HTR-8/SVneo (cell line): ENCODE results near the gene IQSEC3.

Experiments used
- DNase-seq: peaks from one replicate; pipeline ENCODE4 v3.0.0; 2011; ENCODE audit warnings: low spot score, mixed read lengths; ENCODE audit not compliant: insufficient read length
- FAIRE-seq: peaks from 2 replicates; lab custom pipeline; 2011; peaks lifted over from hg19 to GRCh38; lab: Jason Lieb, UNC

IQSEC3 gene

GRCh38 chr12:156945-157344 lies 90.4 kb downstream of the IQSEC3 start:
- FAIRE-seq = no peak
- no peak for DNase-seq

DNA sequence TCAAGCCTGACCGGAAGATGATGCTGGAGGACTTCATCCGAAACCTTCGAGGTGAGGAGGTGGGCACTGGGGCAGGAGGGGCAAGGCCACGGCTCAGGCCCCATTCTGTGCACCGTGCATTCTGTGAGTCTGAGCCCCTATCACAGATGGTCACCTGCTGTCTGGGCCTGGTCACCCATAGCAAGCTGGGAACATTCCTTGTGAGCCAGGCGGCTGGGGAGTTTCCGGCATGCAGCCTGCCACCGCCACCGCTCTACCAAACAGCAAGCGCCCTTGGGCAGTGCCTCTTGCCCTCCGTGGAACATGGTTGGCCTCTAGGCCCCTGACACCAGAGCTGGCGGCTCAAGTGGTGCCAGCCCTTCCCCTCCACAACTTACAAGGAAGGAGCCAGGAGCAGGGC lies 91.1 kb downstream of the IQSEC3 start:
- no peak for DNase-seq
- no peak for FAIRE-seq

- no peak for FAIRE-seq
- no peak for DNase-seq
These were observed 92.7 kb downstream of the IQSEC3 start for GRCh38 chr12:159156-159782.

DNA sequence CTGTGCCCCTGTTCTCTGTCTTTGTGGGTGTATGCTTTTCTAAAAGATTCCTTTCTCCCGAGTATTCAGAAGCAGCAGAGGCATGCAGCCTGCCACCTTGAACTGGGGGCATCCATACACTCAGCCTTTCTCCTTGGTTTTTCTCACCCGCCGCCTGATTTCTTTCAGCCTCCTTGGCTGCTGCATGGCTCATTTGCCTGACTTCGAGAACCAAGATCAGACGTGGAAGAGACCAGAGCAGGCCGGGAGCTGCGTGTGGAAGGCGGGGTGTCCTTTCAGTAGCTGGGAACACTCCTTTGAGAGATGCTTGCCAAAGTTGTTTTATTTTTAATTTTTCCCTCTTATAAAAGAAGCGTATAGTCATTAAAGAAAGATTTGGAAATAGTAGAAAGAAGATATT lies 94.3 kb downstream of the IQSEC3 start:
- DNase-seq (no peak), FAIRE-seq (no peak)

DNA sequence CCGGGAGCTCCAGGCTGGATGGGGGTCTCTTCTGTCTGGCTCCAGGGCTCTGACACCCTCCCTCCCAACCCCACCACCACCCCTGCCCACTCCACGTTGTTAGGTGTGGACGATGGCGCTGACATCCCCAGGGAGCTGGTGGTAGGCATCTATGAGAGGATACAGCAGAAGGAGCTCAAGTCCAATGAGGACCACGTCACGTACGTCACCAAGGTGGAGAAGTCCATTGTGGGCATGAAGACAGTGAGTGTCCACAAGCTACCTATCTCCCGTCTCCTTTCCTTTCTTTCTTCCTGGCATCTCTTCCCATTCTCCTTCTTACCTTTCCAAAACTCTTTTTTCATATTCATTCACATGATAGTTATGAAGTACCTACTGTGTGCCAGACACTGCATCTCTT lies 95.3 kb downstream of the IQSEC3 start:
- FAIRE-seq (no peak), DNase-seq (no peak)

- DNase-seq = no peak
- no peak for FAIRE-seq
These were observed 96.1 kb downstream of the IQSEC3 start for GRCh38 chr12:162467-163307.

DNA sequence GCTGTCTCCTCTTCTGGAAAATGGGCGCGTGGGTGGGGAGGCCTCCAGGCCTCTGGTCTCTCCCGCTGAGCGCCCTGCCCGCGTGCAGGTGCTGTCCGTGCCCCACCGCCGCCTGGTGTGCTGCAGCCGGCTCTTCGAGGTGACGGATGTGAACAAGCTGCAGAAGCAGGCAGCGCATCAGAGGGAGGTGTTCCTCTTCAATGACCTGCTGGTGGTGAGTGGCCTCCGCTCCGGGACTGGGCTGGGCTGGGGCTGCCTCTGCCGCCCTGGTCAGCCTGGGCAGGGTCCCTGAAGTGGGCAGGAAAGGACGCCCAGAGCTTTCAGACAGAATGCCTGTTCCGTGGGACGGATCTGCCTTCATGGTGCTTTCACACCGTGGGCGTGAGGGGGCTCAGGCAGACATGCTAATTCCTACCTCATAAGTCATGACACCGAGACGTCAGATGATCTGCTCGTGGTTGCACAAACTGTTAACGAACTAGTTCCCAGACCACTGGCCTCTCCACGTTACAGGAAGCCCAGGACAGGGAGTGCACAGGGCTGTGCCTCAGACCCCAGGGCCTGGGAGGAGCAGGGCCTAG lies 96.9 kb downstream of the IQSEC3 start:
- FAIRE-seq = no peak
- no peak for DNase-seq

GRCh38 chr12:164207-164606 lies 97.6 kb downstream of the IQSEC3 start:
- DNase-seq (no peak), FAIRE-seq (no peak)

DNA sequence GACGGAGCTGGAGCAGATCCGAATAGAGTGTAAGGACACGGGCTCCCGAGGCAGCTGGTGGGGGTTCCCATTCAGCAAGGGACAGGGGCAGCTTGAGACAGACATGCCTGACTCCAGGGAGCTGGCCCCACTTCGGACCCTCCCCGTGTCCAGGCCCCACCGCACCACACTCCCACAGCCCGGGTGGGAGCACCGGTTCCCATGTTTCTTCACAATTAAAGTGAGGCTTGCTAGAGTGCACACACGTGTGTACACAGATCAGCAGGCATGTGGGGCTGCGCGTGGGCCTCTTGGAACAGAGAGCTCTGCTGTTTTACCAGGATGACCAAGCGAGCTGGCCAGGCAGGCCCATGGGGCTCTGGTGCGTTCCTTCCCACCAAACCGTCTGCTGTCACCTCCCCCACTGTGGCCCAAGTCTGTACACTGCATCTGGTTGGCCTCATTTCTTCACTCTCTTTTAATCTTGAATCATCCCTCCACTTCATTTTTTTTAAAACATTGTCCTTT lies 99.3 kb downstream of the IQSEC3 start:
- FAIRE-seq = no peak
- DNase-seq = no peak

DNA sequence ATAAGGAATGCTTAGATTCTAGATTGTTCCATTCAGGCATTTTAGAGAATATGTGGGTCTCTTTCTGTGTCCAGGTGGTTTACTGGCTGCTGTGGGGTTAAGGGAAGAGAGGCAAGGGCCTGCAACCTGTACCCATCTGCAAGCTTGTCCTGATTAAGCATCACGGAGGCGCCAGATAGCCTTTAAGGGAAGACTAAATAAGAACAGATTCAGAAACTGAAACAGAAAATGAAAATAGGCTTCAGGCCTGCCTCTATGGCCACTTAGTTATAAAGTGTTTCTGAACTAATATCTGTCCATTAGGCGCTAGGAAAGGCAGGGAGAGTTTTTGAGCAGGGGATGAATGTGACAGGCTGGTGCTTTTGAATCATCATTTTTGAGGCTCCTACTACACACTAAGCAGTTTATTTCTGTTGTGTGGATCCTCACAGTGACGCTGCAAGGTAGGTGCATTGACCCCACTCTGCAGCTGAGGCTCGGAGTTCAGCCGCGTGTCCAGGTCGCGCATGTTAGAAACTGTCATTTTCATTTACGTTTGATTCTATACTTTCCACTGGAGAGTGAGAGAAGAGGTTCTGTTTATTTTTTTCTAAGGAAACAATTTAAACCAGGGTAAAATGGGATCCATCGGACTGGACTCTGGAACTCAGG lies 100.0 kb downstream of the IQSEC3 start:
- FAIRE-seq (no peak), DNase-seq (no peak)

DNA sequence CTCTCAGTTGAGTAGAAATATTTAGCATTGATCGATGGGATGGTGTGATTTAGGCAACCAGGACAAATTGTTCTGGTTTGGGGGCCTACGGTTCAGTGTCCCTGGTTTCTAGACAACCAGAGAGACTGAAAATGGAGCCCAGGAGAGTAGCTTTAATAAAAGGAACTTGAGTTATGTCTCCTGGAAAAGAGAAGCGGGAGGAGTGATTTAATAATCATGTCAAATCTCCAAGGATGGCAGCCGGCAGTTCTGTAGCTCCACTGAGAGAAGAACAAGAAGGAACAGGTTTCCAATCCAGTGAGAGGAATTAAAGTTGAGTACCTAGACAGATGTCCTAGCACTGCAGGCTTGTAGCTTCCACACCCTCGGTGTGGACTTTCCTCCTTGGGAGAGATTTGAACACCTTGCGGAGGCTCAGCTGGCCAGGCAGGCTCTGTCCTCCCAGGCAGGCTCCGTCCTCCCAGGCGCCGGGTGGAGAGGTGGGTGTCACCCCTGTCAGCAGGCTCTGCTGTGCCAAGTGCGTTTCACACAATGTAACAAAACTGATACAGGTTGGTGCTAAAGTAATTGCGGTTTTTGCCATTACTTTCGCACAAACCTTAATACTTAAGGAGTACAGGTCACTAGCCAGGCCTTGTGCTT lies 101.5 kb downstream of the IQSEC3 start:
- DNase-seq (no peak), FAIRE-seq (no peak)

GRCh38 chr12:168763-169525 lies 102.4 kb downstream of the IQSEC3 start:
- DNase-seq (no peak), FAIRE-seq (peak; percentile 9)

- FAIRE-seq = no peak
- DNase-seq = no peak
These were observed 103.2 kb downstream of the IQSEC3 start for GRCh38 chr12:169528-170370.

DNA sequence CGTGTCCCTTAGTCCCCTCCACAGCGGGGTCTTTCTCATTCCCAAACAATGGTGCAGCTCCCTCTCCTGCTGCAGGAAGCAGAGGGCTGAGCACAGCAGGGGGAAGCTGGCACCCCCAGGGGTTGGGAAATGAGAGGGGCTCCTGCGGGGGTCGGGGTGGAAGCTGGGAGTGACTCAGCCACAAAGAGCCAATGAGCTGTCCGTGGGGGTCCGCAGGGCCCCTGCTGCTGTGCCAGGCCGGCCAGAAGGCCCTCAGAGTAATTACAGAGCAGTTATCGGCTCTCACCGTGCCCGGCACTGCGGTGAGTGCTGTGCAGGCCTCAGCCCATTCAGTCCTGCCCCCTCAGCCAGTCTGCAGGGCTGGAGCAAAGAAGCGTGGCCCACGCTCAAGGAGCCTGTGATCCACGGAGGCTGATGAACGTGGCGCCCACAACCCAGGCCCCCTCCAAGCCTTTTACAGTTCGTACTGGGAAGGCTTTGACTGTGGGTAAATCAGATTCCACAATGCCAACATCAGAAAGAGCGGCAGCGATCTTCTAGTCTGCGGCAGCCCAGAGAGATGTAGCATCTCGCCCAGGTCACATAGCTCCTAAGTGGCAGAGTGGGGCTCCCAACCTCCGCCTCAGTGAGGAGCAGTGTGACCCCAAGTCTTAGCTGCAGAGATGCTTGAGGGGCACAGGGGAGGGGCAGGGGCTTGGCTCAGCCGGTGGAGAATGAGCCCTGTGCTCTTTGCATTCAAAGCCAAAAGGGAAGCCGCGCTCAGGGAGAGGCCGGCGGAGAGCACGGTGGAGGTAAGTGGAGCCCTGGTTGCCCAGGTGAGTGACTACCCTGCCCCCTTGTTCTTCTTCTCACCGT lies 104.0 kb downstream of the IQSEC3 start:
- DNase-seq (no peak), FAIRE-seq (no peak)

DNA sequence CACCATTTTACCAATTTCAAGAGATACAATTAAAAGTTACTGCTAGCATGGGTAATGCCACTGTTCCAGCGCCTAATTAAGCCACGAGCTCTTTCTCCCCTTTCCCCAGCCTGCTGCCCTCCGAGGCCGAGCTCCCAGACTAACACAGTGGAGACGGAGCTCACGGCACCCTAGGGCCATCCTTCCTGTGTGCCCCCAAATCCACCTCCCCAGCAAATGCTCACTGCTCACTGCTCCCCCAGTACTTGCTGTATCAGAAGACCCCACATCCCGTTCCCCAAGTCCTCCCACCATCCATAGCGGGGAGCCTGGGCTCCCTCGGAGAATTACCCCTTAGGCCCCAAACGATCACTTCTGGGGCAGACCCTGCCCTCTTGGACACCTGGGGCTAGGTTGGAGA lies 104.7 kb downstream of the IQSEC3 start:
- FAIRE-seq = no peak
- no peak for DNase-seq

GRCh38 chr12:171743-172676 lies 105.4 kb downstream of the IQSEC3 start:
- FAIRE-seq = peak; percentile 20
- no peak for DNase-seq

GRCh38 chr12:172732-173161 lies 106.2 kb downstream of the IQSEC3 start:
- DNase-seq = no peak
- FAIRE-seq = no peak
